ENCODE measurements around the gene CT45A6. TPM values are rescaled to one million over a fixed set of nuclear protein-coding genes. Genes with fewer than 3 reads are reported as not detected.
"Not testable (repeated sequence)": the region's sequence is repeated elsewhere in the genome, so short reads cannot be mapped to it uniquely, and the experiment has no call there.

The CT45A6 gene
- total RNA-seq, 1 experiment from 2014 or later, result not detected

DNA sequence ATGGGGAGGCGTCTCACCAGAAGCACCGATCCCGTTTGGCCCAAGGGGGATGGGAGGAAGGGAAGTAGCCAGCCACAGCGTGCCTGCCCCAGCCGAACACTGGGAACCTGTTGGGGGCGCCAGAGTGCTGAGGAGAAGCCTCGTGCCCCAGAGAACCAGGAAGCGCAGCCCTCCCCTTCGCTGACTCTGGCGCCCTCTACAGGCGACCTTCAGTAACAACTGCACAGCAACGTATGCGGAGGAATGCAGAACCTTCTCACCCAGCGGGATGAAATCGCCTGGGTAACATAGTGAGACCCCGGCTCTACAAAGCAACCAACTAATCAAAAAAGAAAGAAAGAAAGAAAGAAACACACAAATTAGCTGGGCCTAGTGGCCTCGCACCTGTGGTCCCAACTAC is 17.3 kb upstream of the CT45A6 start, which contains the start of gene CT45A2:
Gene CT45A2 (minus strand): TSS at position 101 of the 400 bp plus-strand sequence. CDS start 3,747 bp downstream, outside the sequence.
- not testable (repeated sequence) for H3K4me3 Mint-ChIP-seq; H3K79me2 ChIP-seq (ENCODE audit: insufficient read depth, low read length); H2AK5ac ChIP-seq (ENCODE audit: insufficient read length, low read length); H3K27ac ChIP-seq (ENCODE audit: insufficient read length, low read depth, low read length); H2BK120ac ChIP-seq (ENCODE audit: low read depth, low read length, poor library complexity, severe bottlenecking); H3K4me1 Mint-ChIP-seq; H3K4me1 ChIP-seq (ENCODE audit: insufficient read depth, low read length); H3K4ac ChIP-seq (ENCODE audit: low read depth, low read length); H3K18ac ChIP-seq (ENCODE audit: insufficient read length, low read depth, low read length); H4K8ac ChIP-seq (replicated peaks; ENCODE audit: insufficient read length, low read depth, low read length); H3K79me1 ChIP-seq (ENCODE audit: insufficient read depth, low read depth, low read length, poor library complexity, severe bottlenecking); H3K36me3 Mint-ChIP-seq (ENCODE audit: insufficient read depth in 1 of 3, low read depth in 3 of 3); H4K5ac ChIP-seq (ENCODE audit: insufficient read length, low read depth, low read length); H2BK5ac ChIP-seq (ENCODE audit: insufficient read length, low read length); DNase-seq; H2BK15ac ChIP-seq (ENCODE audit: low read depth, low read length); H2AFZ ChIP-seq (ENCODE audit: low read length); H4K91ac ChIP-seq (ENCODE audit: insufficient read length, low read depth, low read length); H3K14ac ChIP-seq (ENCODE audit: insufficient read depth, low read length); H3K23ac ChIP-seq (ENCODE audit: insufficient read length, low read depth, low read length); H3K23me2 ChIP-seq (ENCODE audit: insufficient read length, low read depth, low read length, poor library complexity, severe bottlenecking); H3K9ac ChIP-seq (ENCODE audit: extremely low read depth, insufficient read length, low read length); H3K4me2 ChIP-seq (ENCODE audit: insufficient read depth, insufficient read length, low read length); H3K27me3 ChIP-seq (ENCODE audit: insufficient read depth, low read length); H3T11ph ChIP-seq (ENCODE audit: low read length); H3K9me3 Mint-ChIP-seq; H4K20me1 ChIP-seq (ENCODE audit: control insufficient read depth, insufficient read depth, insufficient read length); H2BK20ac ChIP-seq (ENCODE audit: low read depth, low read length, poor library complexity, severe bottlenecking); H2BK12ac ChIP-seq (ENCODE audit: insufficient read length, low read depth, low read length); H3K9me3 ChIP-seq (ENCODE audit: control insufficient read depth, low read depth, low read length); H3K27me3 Mint-ChIP-seq (ENCODE audit: low read depth); H3K27ac Mint-ChIP-seq; H3K56ac ChIP-seq (ENCODE audit: insufficient read length, low read depth, low read length)
- no CpG with 5 or more reads among the region's 17 CpGs for WGBS (ENCODE audit: extremely low coverage, insufficient read length, low lambda C conversion rate)

DNA sequence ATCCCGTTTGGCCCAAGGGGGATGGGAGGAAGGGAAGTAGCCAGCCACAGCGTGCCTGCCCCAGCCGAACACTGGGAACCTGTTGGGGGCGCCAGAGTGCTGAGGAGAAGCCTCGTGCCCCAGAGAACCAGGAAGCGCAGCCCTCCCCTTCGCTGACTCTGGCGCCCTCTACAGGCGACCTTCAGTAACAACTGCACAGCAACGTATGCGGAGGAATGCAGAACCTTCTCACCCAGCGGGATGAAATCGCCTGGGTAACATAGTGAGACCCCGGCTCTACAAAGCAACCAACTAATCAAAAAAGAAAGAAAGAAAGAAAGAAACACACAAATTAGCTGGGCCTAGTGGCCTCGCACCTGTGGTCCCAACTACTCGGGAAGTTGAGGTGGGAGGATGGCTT is 17.2 kb downstream of the CT45A6 start, which contains the start of gene CT45A5:
Gene CT45A5 (minus strand): TSS at position 101 of the 400 bp plus-strand sequence. CDS start 3,774 bp downstream, outside the sequence.
- not testable (repeated sequence) for H3K79me2 ChIP-seq (ENCODE audit: insufficient read depth, low read length); H3K56ac ChIP-seq (ENCODE audit: insufficient read length, low read depth, low read length); DNase-seq; H3K27me3 ChIP-seq (ENCODE audit: insufficient read depth, low read length); H4K20me1 ChIP-seq (ENCODE audit: control insufficient read depth, insufficient read depth, insufficient read length); H3K4me1 Mint-ChIP-seq; H4K5ac ChIP-seq (ENCODE audit: insufficient read length, low read depth, low read length); H3K79me1 ChIP-seq (ENCODE audit: insufficient read depth, low read depth, low read length, poor library complexity, severe bottlenecking); H2BK20ac ChIP-seq (ENCODE audit: low read depth, low read length, poor library complexity, severe bottlenecking); H2AFZ ChIP-seq (ENCODE audit: low read length); H3K4me1 ChIP-seq (ENCODE audit: insufficient read depth, low read length); H3K4ac ChIP-seq (ENCODE audit: low read depth, low read length); H3K9me3 Mint-ChIP-seq; H2BK12ac ChIP-seq (ENCODE audit: insufficient read length, low read depth, low read length); H3K4me2 ChIP-seq (ENCODE audit: insufficient read depth, insufficient read length, low read length); H3K23me2 ChIP-seq (ENCODE audit: insufficient read length, low read depth, low read length, poor library complexity, severe bottlenecking); H3K27ac ChIP-seq (ENCODE audit: insufficient read length, low read depth, low read length); H3K27me3 Mint-ChIP-seq (ENCODE audit: low read depth); H3K27ac Mint-ChIP-seq; H2BK15ac ChIP-seq (ENCODE audit: low read depth, low read length); H3K36me3 Mint-ChIP-seq (ENCODE audit: insufficient read depth in 1 of 3, low read depth in 3 of 3); H3T11ph ChIP-seq (ENCODE audit: low read length); H3K9ac ChIP-seq (ENCODE audit: extremely low read depth, insufficient read length, low read length); H3K9me3 ChIP-seq (ENCODE audit: control insufficient read depth, low read depth, low read length); H3K23ac ChIP-seq (ENCODE audit: insufficient read length, low read depth, low read length); H2AK5ac ChIP-seq (ENCODE audit: insufficient read length, low read length); H4K8ac ChIP-seq (replicated peaks; ENCODE audit: insufficient read length, low read depth, low read length); H3K18ac ChIP-seq (ENCODE audit: insufficient read length, low read depth, low read length); H2BK5ac ChIP-seq (ENCODE audit: insufficient read length, low read length); H4K91ac ChIP-seq (ENCODE audit: insufficient read length, low read depth, low read length); H3K14ac ChIP-seq (ENCODE audit: insufficient read depth, low read length); H3K4me3 Mint-ChIP-seq; H2BK120ac ChIP-seq (ENCODE audit: low read depth, low read length, poor library complexity, severe bottlenecking)
- WGBS (ENCODE audit: extremely low coverage, insufficient read length, low lambda C conversion rate), result no CpG with 5 or more reads among the region's 16 CpGs
